Effector CD8-positive, alpha-beta T cell (primary cell): ENCODE results near the gene NTF3.

Experiments used
- DNase-seq: peaks from one replicate; lab custom pipeline; 2025; lab: John Stamatoyannopoulos, UW

Gene NTF3

GRCh38 chr12:5487948-5488625 is 56.2 kb downstream of the NTF3 start:
- DNase-seq: no peak

GRCh38 chr12:5488626-5488955 is 56.7 kb downstream of the NTF3 start:
- DNase-seq: no peak

DNA sequence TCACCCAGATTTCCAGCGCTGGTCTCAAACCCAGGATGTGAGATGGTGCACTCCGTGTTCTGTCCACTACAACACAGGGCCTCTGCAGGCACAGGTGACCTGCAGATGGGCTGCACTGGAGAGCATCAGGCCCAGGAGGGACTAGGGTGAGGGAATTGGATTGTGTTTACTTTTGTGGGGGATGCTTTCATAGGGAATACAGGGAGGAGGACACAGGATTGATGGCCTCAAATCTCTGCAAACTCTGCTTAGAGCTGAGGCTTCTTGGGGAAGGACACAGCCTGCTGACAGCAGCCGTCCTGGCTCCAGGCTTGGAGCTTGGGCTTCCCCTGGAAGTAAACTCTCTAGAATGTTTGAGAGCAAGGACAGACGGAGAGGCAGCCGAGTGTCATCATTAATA is 57.1 kb downstream of the NTF3 start:
- DNase-seq: no peak

GRCh38 chr12:5489760-5490406 is 58.0 kb downstream of the NTF3 start:
- DNase-seq: no peak

DNA sequence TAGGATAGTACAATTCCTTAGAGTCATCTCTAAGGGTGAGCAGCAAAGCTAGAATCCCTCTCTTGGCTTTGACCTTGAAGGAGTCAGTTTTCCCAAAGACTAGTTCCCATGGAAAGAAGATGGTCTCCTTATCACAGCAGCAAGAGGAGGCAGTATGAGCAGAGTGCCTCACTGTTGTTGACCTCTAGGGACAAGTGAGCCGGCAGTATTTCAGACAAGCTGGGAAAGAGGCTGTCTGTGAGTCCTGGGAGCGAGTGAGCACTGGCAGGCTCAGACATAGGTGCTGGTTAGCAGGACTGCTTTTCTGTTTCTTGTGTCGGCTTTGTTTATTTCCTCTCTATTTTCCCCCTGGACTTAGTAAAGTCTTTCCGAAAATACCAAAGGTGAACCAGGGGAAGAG is 60.7 kb downstream of the NTF3 start:
- DNase-seq: no peak

DNA sequence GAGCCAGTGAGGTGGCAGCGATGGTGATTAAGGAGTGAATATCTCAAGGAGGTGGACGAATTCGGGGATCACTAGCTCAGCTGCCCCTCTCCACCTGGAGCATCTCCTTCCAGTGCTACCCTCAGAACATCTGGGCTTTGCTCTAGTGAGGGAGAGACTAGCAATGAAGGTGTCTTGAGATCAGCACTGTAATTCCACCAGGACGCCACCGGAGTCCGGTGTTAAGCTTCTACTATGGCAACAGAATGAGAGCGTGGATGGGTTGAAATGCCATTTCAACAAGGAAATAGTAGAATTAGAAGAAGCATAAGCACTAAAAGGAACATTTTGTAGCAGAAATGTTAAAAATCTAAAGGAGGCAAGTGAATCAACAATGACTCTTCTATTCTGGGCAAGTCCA is 61.1 kb downstream of the NTF3 start:
- no peak for DNase-seq

DNA sequence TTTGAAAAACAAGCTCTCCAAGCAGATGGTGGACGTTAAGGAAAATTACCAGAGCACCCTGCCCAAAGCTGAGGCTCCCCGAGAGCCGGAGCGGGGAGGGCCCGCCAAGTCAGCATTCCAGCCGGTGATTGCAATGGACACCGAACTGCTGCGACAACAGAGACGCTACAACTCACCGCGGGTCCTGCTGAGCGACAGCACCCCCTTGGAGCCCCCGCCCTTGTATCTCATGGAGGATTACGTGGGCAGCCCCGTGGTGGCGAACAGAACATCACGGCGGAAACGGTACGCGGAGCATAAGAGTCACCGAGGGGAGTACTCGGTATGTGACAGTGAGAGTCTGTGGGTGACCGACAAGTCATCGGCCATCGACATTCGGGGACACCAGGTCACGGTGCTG is 62.4 kb downstream of the NTF3 start:
- DNase-seq: no peak

DNA sequence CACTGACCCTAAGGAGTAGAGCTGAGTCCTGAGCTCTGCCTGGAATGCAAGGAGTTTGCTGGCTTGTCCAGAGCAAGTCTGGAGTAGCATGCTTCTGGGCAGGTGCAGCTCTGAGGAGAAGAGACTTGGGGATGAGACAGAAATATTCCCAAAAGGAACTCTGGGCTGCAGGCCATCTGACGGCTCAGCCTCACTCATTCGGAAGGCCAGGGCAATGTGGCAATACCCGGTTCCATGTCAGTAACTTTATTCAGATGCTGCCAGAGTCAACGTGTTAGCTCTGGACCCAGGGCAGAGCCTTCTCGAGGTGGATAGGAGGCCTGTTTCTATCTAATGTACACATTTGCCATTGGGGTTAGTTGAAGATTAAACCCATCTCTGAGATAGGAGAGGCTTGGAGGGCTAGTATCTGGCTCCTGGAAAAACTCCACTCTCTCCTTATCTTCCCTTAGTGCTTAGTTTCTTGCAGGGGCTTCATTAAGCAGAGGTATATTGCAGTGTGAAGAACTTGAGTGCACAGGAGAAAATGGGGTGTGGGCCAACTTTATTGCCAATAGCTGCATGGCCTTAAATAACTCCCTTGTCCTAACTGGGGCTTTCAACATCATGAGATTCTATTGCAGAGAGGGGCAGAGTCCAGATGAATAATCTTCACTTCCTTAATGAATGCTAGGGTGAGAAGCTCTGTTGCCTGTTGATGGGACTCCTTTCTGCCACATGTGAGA is 65.6 kb downstream of the NTF3 start:
- DNase-seq: no peak

DNA sequence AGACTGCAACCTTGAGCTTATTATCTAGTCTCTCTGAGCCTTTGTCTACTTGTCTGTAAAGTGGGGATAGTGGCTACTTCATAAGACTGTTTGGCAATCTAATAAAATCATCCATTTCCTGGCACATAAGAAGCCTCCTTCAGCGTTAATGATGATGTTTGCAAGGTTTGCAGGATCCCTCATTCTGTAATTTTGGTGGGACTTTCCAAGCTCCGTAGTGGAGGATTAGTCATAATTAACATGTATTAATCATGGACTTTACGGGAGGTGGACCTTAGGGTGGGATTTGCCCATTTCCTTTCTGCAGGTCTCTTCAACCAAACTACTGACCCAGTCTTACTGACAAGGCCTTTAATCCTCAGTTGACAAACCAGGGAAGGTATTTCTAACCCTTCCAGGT is 66.2 kb downstream of the NTF3 start:
- DNase-seq: no peak

GRCh38 chr12:5498806-5499205 is 66.9 kb downstream of the NTF3 start:
- no peak for DNase-seq

DNA sequence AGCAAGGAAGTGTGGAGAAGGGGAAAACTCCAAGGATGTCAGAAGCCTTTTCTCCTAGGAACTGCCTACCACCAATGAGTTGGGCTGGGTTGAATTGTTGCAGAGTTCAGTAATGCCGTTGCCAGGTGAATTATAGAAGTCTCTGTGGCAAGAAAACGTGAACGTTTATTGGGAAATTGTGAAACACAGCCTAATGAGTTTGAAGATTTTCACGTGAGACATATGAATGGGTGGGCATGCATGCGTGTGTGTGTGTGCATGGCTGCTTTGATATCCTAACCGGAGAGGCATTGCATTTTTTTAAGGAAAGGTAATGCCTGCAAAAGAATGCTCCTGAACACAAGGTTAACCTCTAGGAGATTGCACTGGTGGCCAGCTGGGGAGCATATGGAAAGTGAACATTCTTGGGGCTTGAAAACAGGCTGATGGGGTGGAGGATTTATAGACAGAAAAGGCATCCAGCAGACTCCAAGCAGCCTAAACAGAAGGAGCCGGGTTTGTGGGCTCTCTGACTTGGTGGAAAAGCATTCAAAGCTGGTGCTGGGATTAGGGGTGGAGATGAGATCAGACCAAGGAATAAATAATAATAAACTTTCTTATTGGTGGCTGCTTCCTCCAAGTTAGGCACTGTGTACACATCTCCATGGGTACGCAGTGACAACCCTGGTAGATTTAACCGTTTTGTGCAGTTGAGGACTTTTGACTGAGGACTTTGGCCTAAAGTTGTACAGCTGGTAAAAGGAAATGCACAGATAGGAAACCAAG is 67.8 kb downstream of the NTF3 start:
- DNase-seq: no peak

GRCh38 chr12:5500331-5500659 is 68.4 kb downstream of the NTF3 start:
- DNase-seq: no peak

- no peak for DNase-seq
Observed at GRCh38 chr12:5503774-5504173, 71.9 kb downstream of the NTF3 start.

- no peak for DNase-seq
Observed at GRCh38 chr12:5505116-5505515, 73.2 kb downstream of the NTF3 start.

DNA sequence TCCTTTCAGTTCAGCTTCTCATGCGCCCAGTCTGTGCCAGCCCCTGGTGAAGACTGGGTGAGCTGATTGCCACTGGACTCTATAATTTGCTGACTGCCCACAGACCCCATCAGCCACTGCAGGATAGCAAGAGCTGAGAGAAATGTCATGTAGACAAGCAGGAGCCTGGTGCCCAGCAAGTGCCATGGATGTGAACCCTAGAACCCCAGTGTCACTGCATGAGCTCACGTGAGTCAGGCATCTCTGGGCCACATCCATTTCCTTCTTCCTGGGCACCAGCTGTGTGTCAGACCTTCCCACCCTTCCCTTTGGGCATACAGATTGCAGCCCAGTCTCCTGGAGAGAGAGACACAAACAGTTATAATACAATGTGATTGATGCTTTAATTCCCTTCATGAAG is 73.8 kb downstream of the NTF3 start:
- no peak for DNase-seq

- no peak for DNase-seq
Observed at GRCh38 chr12:5506295-5506694, 74.4 kb downstream of the NTF3 start.

DNA sequence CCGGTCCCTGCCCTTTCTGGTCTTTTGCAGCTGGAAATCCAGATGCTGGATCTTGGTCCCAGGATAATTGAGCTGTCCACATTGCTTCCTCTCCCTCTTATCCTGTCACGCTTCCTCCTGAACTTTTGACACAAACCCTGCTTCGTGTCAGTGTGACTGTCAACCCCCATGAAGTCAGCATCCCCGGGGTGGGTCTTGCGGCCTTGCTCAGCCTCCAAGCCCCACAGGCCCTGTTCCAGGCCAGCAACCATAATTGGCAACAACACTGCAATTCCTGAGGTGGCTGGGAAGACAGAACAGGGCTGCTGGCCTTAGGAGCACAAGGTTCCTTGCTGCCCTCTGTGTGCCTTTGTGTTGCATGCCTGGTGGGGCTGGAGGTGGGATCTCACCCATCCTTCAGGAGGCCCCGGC is 74.9 kb downstream of the NTF3 start:
- no peak for DNase-seq

DNA sequence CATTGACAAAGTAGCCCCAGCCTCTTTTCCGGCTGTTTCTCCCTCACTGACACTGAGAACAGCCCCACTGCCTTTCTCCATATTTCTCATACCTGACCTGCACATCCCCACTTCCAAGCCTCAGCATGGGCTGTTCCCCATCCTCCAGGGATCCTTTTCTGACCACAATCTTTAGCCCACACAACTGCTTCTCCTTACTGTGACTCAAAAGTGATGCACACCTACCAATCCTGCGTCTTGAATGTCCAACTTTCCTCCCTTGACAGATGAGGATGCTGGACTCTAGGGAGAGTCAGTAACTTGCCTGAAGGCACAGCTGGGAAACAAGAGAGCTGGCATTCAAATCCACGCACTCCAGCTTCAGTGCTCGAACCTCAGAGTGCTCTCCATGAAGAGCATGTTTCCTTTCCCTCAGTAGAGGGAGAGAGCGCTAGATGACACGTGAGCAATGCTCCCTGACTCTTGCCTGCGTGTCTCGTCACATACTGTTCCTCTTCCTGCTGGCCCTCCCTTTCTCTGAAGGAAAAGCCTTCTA is 75.6 kb downstream of the NTF3 start:
- DNase-seq: no peak

- no peak for DNase-seq
Observed at GRCh38 chr12:5507944-5508343, 76.0 kb downstream of the NTF3 start.

DNA sequence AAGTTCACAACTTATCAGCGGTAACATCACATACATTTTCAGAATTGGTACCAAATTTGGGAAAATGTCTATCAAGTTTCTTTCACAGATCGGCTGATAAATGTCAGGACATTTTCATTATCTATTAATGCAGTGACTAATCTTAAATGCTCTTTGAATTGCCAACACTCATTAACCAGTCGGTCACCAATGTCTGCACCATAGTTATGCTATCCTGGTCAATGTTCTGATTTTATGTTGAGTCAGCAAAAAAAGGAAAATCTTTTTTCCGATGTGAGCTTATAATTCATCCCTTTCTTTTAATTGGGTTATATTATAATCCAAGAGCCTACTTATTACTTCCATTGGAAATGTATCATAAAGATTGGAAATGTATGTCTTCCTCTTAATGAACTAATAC is 77.2 kb downstream of the NTF3 start:
- no peak for DNase-seq

DNA sequence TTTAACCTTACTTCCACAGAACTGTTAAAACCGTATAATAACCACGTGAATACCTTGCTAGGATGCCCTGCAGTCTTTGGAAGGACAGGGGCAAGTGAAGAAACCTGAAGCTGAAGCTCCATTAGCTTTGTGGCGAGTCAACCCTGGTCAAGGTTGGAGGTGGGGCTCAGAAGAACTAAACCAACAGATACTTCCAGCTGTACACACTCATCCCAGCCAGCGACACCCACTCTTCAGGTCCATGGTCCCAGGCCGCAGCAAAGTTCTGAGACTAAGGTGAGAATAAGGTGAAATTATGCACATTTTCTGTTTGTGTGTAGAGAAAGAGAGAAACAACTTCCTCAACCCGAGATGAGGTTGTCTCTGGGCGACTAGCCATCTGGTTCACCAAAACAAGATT is 77.6 kb downstream of the NTF3 start:
- no peak for DNase-seq

GRCh38 chr12:5510251-5510805 is 78.4 kb downstream of the NTF3 start:
- no peak for DNase-seq
